HCT116 (cell line): ENCODE measurements around the gene TMEM14B. TPM values are rescaled to one million over a fixed set of nuclear protein-coding genes. Genes with fewer than 3 reads are reported as not detected.
A peak's percentile ranks its signal among the peaks of the same experiment; 100 is the strongest.
"Not testable (repeated sequence)": the region's sequence is repeated elsewhere in the genome, so short reads cannot be mapped to it uniquely, and the experiment has no call there.

Source experiments
- ATAC-seq: fragments of 200-7000 bp; cut with Tn5 transposase; 2 replicates; pipeline ENCODE4 v1.9.1; 2020; ENCODE audit warnings: mild to moderate bottlenecking, moderate library complexity
- BruUV-seq: library from RNA; stranded (reverse); fragments of 400-500 nt; replicated peaks from 2 replicates; lab custom pipeline; 2021; lab: Mats Ljungman, UMichigan
- CTCF ChIA-PET: fragments of 300-600 bp; sonication (Branson Sonifier 250); formaldehyde crosslinking; loops from one replicate; lab custom pipeline; 2021; ENCODE audit warnings: antibody characterized with exemption; lab: Charles Lee
- POLR2A ChIA-PET: fragments of 300-600, 350-600 bp; sonication (Branson Sonifier 250); formaldehyde crosslinking; loops from one replicate; lab custom pipeline; 2021; ENCODE audit warnings: antibody characterized with exemption; lab: Charles Lee
- RAD21 ChIA-PET, 2 experiments: fragments of 300-600 bp; sonication (Branson Sonifier 250); formaldehyde crosslinking; loops; one replicate each; lab custom pipeline; 2023; ENCODE audit warnings: low total read pairs in 2 of 2; ENCODE audit not compliant: uncharacterized antibody in 2 of 2, unreplicated experiment in 2 of 2, low non-redundant PET in 1 of 2; lab: Charles Lee
- DNase-seq: peaks from one replicate; pipeline ENCODE4 v3.0.0-alpha.2; 2010; ENCODE audit warnings: low read depth, low spot score
- H2AFZ ChIP-seq: fragments of 200-600 bp; shearing (Covaris generic), sonication (generic); 2 replicates; pipeline ENCODE4 v1.6.1; 2017; ENCODE audit warnings: low read depth, mixed run types, mixed read lengths, antibody characterized with exemption, low read length; ENCODE audit not compliant: poor library complexity, severe bottlenecking
- H3K27ac ChIP-seq: 2 replicates; pipeline ENCODE4 v1.5.1; 2012; ENCODE audit warnings: low read depth, low read length
- H3K27me3 ChIP-seq: fragments of 200-600 bp; sonication (generic); 2 replicates; pipeline ENCODE4 v1.6.1; 2016; ENCODE audit warnings: mixed run types, low read length, mixed read lengths; ENCODE audit not compliant: insufficient read depth
- H3K36me3 ChIP-seq, 2 experiments: fragments of 200-500 bp in 1 of 2; fragments of 200-600 bp in 1 of 2; sonication (Bioruptor generic) in 1 of 2; sonication (generic) in 1 of 2; 2 replicates each; pipeline versions ENCODE4 v1.5.1 to v1.6.1; 2014 to 2016; ENCODE audit warnings: low read length in 2 of 2, inconsistent platforms in 1 of 2, mixed read lengths in 1 of 2, mixed run types in 1 of 2; ENCODE audit not compliant: insufficient read depth in 2 of 2, control insufficient read depth in 1 of 2
- H3K4me1 ChIP-seq, 2 experiments: fragments of 200-600 bp in 1 of 2; sonication (generic) in 1 of 2; 2 replicates each; pipeline versions ENCODE4 v1.5.1 to v1.6.1; 2012 to 2017; ENCODE audit warnings: low read length in 2 of 2, inconsistent platforms in 1 of 2, mild to moderate bottlenecking in 1 of 2, mixed read lengths in 1 of 2, mixed run types in 1 of 2, moderate library complexity in 1 of 2; ENCODE audit not compliant: insufficient read depth in 2 of 2, control insufficient read depth in 1 of 2
- H3K4me2 ChIP-seq: fragments of 200-600 bp; sonication (generic); 2 replicates; pipeline ENCODE4 v1.6.1; 2017; ENCODE audit warnings: mixed run types, low read length, mixed read lengths
- H3K4me3 ChIP-seq, 2 experiments: fragments of 200-600 bp in 1 of 2; sonication (generic) in 1 of 2; replicated peaks in 1 of 2; 2 replicates each; pipeline ENCODE4 v1.5.1; 2011 to 2016; ENCODE audit warnings: low read length in 2 of 2, control low read depth in 1 of 2, low read depth in 1 of 2, mild to moderate bottlenecking in 1 of 2, mixed read lengths in 1 of 2, mixed run types in 1 of 2
- H3K79me2 ChIP-seq: fragments of 200-600 bp; sonication (generic); 2 replicates; pipeline ENCODE4 v1.6.1; 2017; ENCODE audit warnings: mild to moderate bottlenecking, mixed run types, low read length, moderate library complexity, mixed read lengths; ENCODE audit not compliant: insufficient read depth
- H3K9ac ChIP-seq: fragments of 200-600 bp; sonication (generic); 2 replicates; pipeline ENCODE4 v1.6.1; 2016; ENCODE audit warnings: low read length, mixed read lengths
- H3K9me2 ChIP-seq: fragments of 200-600 bp; sonication (generic), shearing (Covaris generic); 2 replicates; pipeline ENCODE4 v1.6.1; 2017; ENCODE audit warnings: mixed run types, mild to moderate bottlenecking, moderate library complexity; ENCODE audit not compliant: insufficient read depth
- H3K9me3 ChIP-seq, 2 experiments: fragments of 200-500 bp in 1 of 2; fragments of 200-600 bp in 1 of 2; sonication (Bioruptor generic) in 1 of 2; sonication (generic) in 1 of 2; 2 replicates each; pipeline ENCODE4 v1.6.1; 2014 to 2017; ENCODE audit warnings: low read length in 2 of 2, mixed read lengths in 2 of 2, inconsistent platforms in 1 of 2, low read depth in 1 of 2, mild to moderate bottlenecking in 1 of 2, mixed run types in 1 of 2, moderate library complexity in 1 of 2; ENCODE audit not compliant: control insufficient read depth in 1 of 2, insufficient read depth in 1 of 2
- H4K20me1 ChIP-seq: fragments of 200-600 bp; sonication (generic), shearing (Covaris generic); 2 replicates; pipeline ENCODE4 v1.6.1; 2017; ENCODE audit warnings: mixed run types, mild to moderate bottlenecking, moderate library complexity; ENCODE audit not compliant: insufficient read depth
- CBX3 ChIP-seq: IDR thresholded peaks from 2 replicates; pipeline ENCODE4 v1.6.1; 2012; ENCODE audit warnings: low read depth
- EGR1 ChIP-seq: IDR thresholded peaks from 2 replicates; pipeline ENCODE4 v1.6.1; 2012; ENCODE audit warnings: low read depth
- ELF1 ChIP-seq: IDR thresholded peaks from 2 replicates; pipeline ENCODE4 v1.6.1; 2012; ENCODE audit warnings: low read depth, borderline replicate concordance
- EZH2 ChIP-seq: fragments of 200-600 bp; sonication (generic); IDR thresholded peaks from 2 replicates; pipeline ENCODE4 v1.6.1; 2017; ENCODE audit warnings: antibody characterized with exemption, mixed run types
- EZH2phosphoT487 ChIP-seq: fragments of 200-600 bp; IDR thresholded peaks from 2 replicates; pipeline ENCODE4 v1.6.1; 2018; ENCODE audit warnings: antibody characterized with exemption, borderline replicate concordance
- FOSL1 ChIP-seq: IDR thresholded peaks from 2 replicates; pipeline ENCODE4 v1.6.1; 2012; ENCODE audit warnings: low read depth
- RAD21 ChIP-seq: IDR thresholded peaks from 2 replicates; pipeline ENCODE4 v1.6.1; 2012; ENCODE audit warnings: low read depth, mild to moderate bottlenecking
- SIN3A ChIP-seq: IDR thresholded peaks from 2 replicates; pipeline ENCODE4 v1.6.1; 2012; ENCODE audit warnings: low read depth
- SP1 ChIP-seq: IDR thresholded peaks from 2 replicates; pipeline ENCODE4 v1.6.1; 2012; ENCODE audit warnings: low read depth
- SRF ChIP-seq: IDR thresholded peaks from 2 replicates; pipeline ENCODE4 v1.6.1; 2012; ENCODE audit warnings: low read depth
- TCF7L2 ChIP-seq: IDR thresholded peaks from 2 replicates; pipeline ENCODE4 v1.7.0; 2011; ENCODE audit warnings: borderline replicate concordance, inconsistent platforms; ENCODE audit not compliant: insufficient read depth, insufficient read length; ENCODE audit errors: extremely low read depth
- YY1 ChIP-seq: IDR thresholded peaks from 2 replicates; pipeline ENCODE4 v1.6.1; 2011; ENCODE audit warnings: low read length, low read depth, moderate library complexity, mild to moderate bottlenecking; ENCODE audit not compliant: insufficient replicate concordance; ENCODE audit errors: extremely low read depth
- intact Hi-C: fragments of 100-400 bp; cut with micrococcal nuclease; formaldehyde crosslinking; loops from 2 replicates; pipeline ENCODE4 v1.10.0; 2022
- total RNA-seq: library from RNA; stranded (reverse); gene quantifications from one replicate; pipeline ENCODE4 v1.2.1, GENCODE V29; 2021; ENCODE audit not compliant: unreplicated experiment
- TF ChIP-seq, protein P1 (sequence below): IDR thresholded peaks from 2 replicates; pipeline ENCODE4 v1.6.1; 2011; ENCODE audit warnings: mild to moderate bottlenecking, low read length, moderate library complexity; ENCODE audit not compliant: insufficient replicate concordance; ENCODE audit errors: extremely low read depth
- TF ChIP-seq, protein P2 (sequence below): IDR thresholded peaks from 2 replicates; pipeline ENCODE4 v1.6.1; 2012

TMEM14B gene
- total RNA-seq, 1 experiment from 2014 or later: 83.6 TPM

DNA sequence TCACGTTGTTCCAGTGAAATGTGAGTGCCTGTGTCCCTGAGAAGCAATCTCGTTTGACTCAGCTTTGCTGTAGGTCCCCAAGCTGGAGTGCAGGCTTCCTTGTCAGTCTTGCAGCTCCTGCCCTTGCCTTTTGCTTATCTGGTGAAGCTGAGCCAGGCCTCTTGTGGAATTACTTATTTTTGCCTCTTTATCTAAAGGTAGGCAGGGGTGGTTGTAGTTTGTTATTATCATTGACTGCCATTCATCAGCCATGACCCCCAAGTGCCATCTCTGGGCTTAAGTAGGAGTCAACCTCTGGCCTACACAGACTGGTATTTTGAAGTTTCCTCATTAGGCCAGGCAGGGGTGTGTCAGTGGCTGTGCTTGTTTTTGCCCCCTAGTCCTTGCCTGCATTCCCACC lies 2.1 kb downstream of the TMEM14B start:
- Histone ChIP-seq H3K4me3 (no peak overlapping the region), H3K9me3 (no peaks in the 10 kb centered on the region), H3K9ac (no peak overlapping the region), H4K20me1 (no peaks in the 10 kb centered on the region; the same call in 1 of the 2 replicates), H3K36me3 (peaks cover 7 to 32% of the 10 kb centered on the region in 2 experiments; a peak in 3 of 4 replicates), H3K27ac (no peak overlapping the region), H2AFZ (no peak overlapping the region), H3K27me3 (no peaks in the 10 kb centered on the region), H3K4me1 (peaks cover 9 to 21% of the 10 kb centered on the region in 2 experiments; a peak in 3 of 4 replicates), H3K79me2 (peaks cover 70% of the 10 kb centered on the region), H3K9me2 (no peaks in the 10 kb centered on the region), H3K4me2 (peak overlapping the region; percentile 92; the same call in 1 of the 2 replicates)
- ChIA-PET POLR2A (interaction anchor here (0.5 kb wide), 1 partner anchor 13 kb away, joined by 3 read pairs; no protein-coding TSS in a partner anchor), RAD21 (no interaction called here), CTCF (no interaction called here)
- DNase-seq: no peak
- BruUV-seq: no TSS peak
- intact Hi-C loops: no loop called here
- no peak for ATAC-seq
- TF ChIP-seq CBX3: no peak
- TF ChIP-seq SP1: no peak
- no peak for TF ChIP-seq ELF1
- no peak for TF ChIP-seq EZH2phosphoT487
- no peak for TF ChIP-seq TCF7L2
- TF ChIP-seq SRF: no peak
- no peak for TF ChIP-seq YY1
- TF ChIP-seq EZH2: no peak
- no peak for TF ChIP-seq RAD21
- TF ChIP-seq FOSL1: no peak
- TF ChIP-seq EGR1: no peak
- TF ChIP-seq, protein P1, sequence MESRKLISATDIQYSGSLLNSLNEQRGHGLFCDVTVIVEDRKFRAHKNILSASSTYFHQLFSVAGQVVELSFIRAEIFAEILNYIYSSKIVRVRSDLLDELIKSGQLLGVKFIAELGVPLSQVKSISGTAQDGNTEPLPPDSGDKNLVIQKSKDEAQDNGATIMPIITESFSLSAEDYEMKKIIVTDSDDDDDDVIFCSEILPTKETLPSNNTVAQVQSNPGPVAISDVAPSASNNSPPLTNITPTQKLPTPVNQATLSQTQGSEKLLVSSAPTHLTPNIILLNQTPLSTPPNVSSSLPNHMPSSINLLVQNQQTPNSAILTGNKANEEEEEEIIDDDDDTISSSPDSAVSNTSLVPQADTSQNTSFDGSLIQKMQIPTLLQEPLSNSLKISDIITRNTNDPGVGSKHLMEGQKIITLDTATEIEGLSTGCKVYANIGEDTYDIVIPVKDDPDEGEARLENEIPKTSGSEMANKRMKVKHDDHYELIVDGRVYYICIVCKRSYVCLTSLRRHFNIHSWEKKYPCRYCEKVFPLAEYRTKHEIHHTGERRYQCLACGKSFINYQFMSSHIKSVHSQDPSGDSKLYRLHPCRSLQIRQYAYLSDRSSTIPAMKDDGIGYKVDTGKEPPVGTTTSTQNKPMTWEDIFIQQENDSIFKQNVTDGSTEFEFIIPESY: no peak
- no peak for TF ChIP-seq SIN3A
- TF ChIP-seq, protein P2, sequence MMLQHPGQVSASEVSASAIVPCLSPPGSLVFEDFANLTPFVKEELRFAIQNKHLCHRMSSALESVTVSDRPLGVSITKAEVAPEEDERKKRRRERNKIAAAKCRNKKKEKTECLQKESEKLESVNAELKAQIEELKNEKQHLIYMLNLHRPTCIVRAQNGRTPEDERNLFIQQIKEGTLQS: no peak

DNA sequence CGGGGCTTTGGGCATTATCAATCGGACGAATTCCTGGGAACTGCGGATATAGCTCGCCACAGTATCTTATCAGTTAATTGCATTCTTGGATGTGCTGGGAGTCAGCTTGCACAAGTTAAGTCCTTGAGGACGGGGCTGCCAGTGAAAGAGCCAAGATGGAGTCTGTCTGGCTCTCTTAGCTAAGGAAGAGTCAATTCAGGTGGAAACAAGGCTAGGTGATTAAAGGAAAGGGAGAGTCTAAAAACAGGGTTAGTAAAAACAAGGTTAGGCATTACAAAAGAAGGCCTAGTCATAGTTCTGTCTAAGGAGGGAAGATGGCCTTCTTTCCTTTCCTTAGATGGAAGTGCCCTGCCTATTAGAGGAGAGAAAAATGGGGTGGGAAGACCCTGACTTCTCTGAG lies 3.0 kb downstream of the TMEM14B start:
- H3K9me3 ChIP-seq, CTCF ChIA-PET: not testable (repeated sequence)
- peaks cover 7 to 37% of the 10 kb centered on the region in 2 experiments for H3K36me3 ChIP-seq

More for the DNA sequence above, 3.0 kb downstream of the TMEM14B start:
- Histone ChIP-seq H3K4me1 (peaks cover 9 to 21% of the 10 kb centered on the region in 2 experiments; a peak in 3 of 4 replicates), H3K79me2 (peaks cover 78% of the 10 kb centered on the region)
- DNase-seq, H3K9ac ChIP-seq, H3K4me2 ChIP-seq, H4K20me1 ChIP-seq, H3K27ac ChIP-seq, H2AFZ ChIP-seq, H3K4me3 ChIP-seq, intact Hi-C loops, RAD21 ChIA-PET, H3K27me3 ChIP-seq, BruUV-seq, POLR2A ChIA-PET, ATAC-seq, H3K9me2 ChIP-seq: not testable (repeated sequence)
